ENCODE results near the gene MAGEB6B. TPM values are rescaled to one million over a fixed set of nuclear protein-coding genes. Genes with fewer than 3 reads are reported as not detected.
"Not testable (repeated sequence)": the region's sequence is repeated elsewhere in the genome, so short reads cannot be mapped to it uniquely, and the experiment has no call there.

Gene MAGEB6B
- not detected for polyA plus RNA-seq (ENCODE audit: insufficient read length)

GRCh38 chrX:26160301-26160700, at the start of gene MAGEB6B:
TSS of gene MAGEB6B (plus strand) at chrX:26160601. CDS start at chrX:26160601, 0 bp downstream.
- DNase-seq (ENCODE audit: low read depth), result no peak

GRCh38 chrX:26138274-26138673, 22.1 kb upstream of the MAGEB6B start, which contains the start of gene MAGEB18:
TSS of gene MAGEB18 (plus strand) at chrX:26138343. CDS start at chrX:26138986, 643 bp downstream.
- no peak for DNase-seq (ENCODE audit: low read depth)

GRCh38 chrX:26146024-26146423, 14.4 kb upstream of the MAGEB6B start:
- DNase-seq (ENCODE audit: low read depth), result no peak

- no peak for DNase-seq (ENCODE audit: low read depth)
These were observed 31.8 kb downstream of the MAGEB6B start, which contains the start of gene MAGEB6 for GRCh38 chrX:26192204-26192603. TSS of gene MAGEB6 (plus strand) at chrX:26192440. CDS start at chrX:26193847, 1,407 bp downstream.

- no peak for DNase-seq (ENCODE audit: low read depth)
These were observed 43.2 kb downstream of the MAGEB6B start for GRCh38 chrX:26203561-26203960.

GRCh38 chrX:26204717-26205116, 44.3 kb downstream of the MAGEB6B start:
- not testable (repeated sequence) for DNase-seq (ENCODE audit: low read depth)

GRCh38 chrX:26208012-26208411, 47.6 kb downstream of the MAGEB6B start:
- no peak for DNase-seq (ENCODE audit: low read depth)

Other genes starting within 250 kb of the MAGEB6B start
- gene MAGEB18, start 22.3 kb upstream of the MAGEB6B start, polyA plus RNA-seq (ENCODE audit: insufficient read length), result not detected
- not detected for gene MAGEB6, start 31.8 kb downstream of the MAGEB6B start, polyA plus RNA-seq (ENCODE audit: insufficient read length)
- gene MAGEB5, start 55.6 kb downstream of the MAGEB6B start, polyA plus RNA-seq (ENCODE audit: insufficient read length), result not detected